WTC11 (cell line): ENCODE measurements around the gene SAC3D1. TPM values are rescaled to one million over a fixed set of nuclear protein-coding genes. Genes with fewer than 3 reads are reported as not detected.

ENCODE experiments used
- ATAC-seq: fragments of 200-7000 bp; cut with Tn5 transposase; 2 replicates; pipeline ENCODE4 v1.10.0; 2021; ENCODE audit warnings: mild to moderate bottlenecking, moderate library complexity
- CTCF ChIA-PET: fragments of 300-600 bp; sonication (Branson Sonifier 250); formaldehyde crosslinking; loops from one replicate; lab custom pipeline; 2021; ENCODE audit warnings: antibody characterized with exemption; lab: Charles Lee
- POLR2A ChIA-PET: fragments of 350-600 bp; sonication (Branson Sonifier 250); formaldehyde crosslinking; loops from one replicate; lab custom pipeline; 2021; ENCODE audit warnings: antibody characterized with exemption; lab: Charles Lee
- DNase-seq: peaks from one replicate; pipeline ENCODE4 v3.0.0; 2021; ENCODE audit warnings: low spot score
- H3K27ac Mint-ChIP-seq: 2 replicates; pipeline ENCODE4 v1.8.0; 2021; ENCODE audit warnings: mixed read lengths
- H3K27me3 Mint-ChIP-seq: 2 replicates; pipeline ENCODE4 v1.8.0; 2021; ENCODE audit warnings: low read depth, mild to moderate bottlenecking, moderate library complexity, mixed read lengths
- H3K36me3 Mint-ChIP-seq: 2 replicates; pipeline ENCODE4 v1.8.0; 2021; ENCODE audit warnings: mixed read lengths
- H3K4me1 Mint-ChIP-seq: 2 replicates; pipeline ENCODE4 v1.8.0; 2022; ENCODE audit warnings: mixed read lengths
- H3K4me3 Mint-ChIP-seq: 2 replicates; pipeline ENCODE4 v1.8.0; 2021; ENCODE audit warnings: mild to moderate bottlenecking, moderate library complexity, mixed read lengths
- H3K9me3 Mint-ChIP-seq: 2 replicates; pipeline ENCODE4 v1.8.0; 2021; ENCODE audit warnings: mixed read lengths
- AR ChIP-seq: fragments of 250-450 bp; sonication (Bioruptor Pico); IDR thresholded peaks from 2 replicates; pipeline ENCODE4 v1.9.0; 2021; ENCODE audit warnings: mild to moderate bottlenecking
- CREB1 ChIP-seq: sonication (generic); formaldehyde crosslinking; IDR thresholded peaks from 2 replicates; pipeline ENCODE4 v1.8.0; 2023; ENCODE audit warnings: mild to moderate bottlenecking, missing genetic modification reagents
- ELF4 ChIP-seq: sonication (generic); formaldehyde crosslinking; IDR thresholded peaks from 2 replicates; pipeline ENCODE4 v1.8.1; 2022; ENCODE audit warnings: low read depth, mild to moderate bottlenecking, moderate library complexity, missing genetic modification reagents
- FOXK1 ChIP-seq: sonication (generic); formaldehyde crosslinking; IDR thresholded peaks from 2 replicates; pipeline ENCODE4 v1.8.0; 2022; ENCODE audit warnings: mild to moderate bottlenecking, moderate library complexity, missing genetic modification reagents
- MYBL2 ChIP-seq: sonication (generic); formaldehyde crosslinking; IDR thresholded peaks from 2 replicates; pipeline ENCODE4 v1.8.1; 2023; ENCODE audit warnings: mild to moderate bottlenecking, moderate library complexity, missing genetic modification reagents
- NR1H2 ChIP-seq: sonication (generic); formaldehyde crosslinking; IDR thresholded peaks from 2 replicates; pipeline ENCODE4 v1.9.0; 2021; ENCODE audit warnings: mild to moderate bottlenecking, moderate library complexity, missing genetic modification reagents
- NR3C1 ChIP-seq: sonication (generic); formaldehyde crosslinking; conservative IDR thresholded peaks from 2 replicates; pipeline ENCODE4 v1.8.1; 2023; ENCODE audit warnings: low read depth, mild to moderate bottlenecking, missing genetic modification reagents
- OVOL2 ChIP-seq: fragments of 250-450 bp; sonication (Bioruptor Pico); IDR thresholded peaks from 2 replicates; pipeline ENCODE4 v1.9.0; 2021; ENCODE audit warnings: mild to moderate bottlenecking, borderline replicate concordance
- PRRX2 ChIP-seq: fragments of 250-450 bp; sonication (Bioruptor Pico); IDR thresholded peaks from 2 replicates; pipeline ENCODE4 v1.8.0; 2021; ENCODE audit warnings: mild to moderate bottlenecking
- SMAD3 ChIP-seq: sonication (generic); formaldehyde crosslinking; IDR thresholded peaks from 2 replicates; pipeline ENCODE4 v1.8.0; 2022; ENCODE audit warnings: missing genetic modification reagents, mild to moderate bottlenecking, borderline replicate concordance
- SOX15 ChIP-seq: fragments of 250-450 bp; sonication (Bioruptor Pico); IDR thresholded peaks from 2 replicates; pipeline ENCODE4 v1.9.0; 2021; ENCODE audit warnings: mild to moderate bottlenecking
- SP1 ChIP-seq: sonication (generic); formaldehyde crosslinking; conservative IDR thresholded peaks from 2 replicates; pipeline ENCODE4 v1.8.1; 2022; ENCODE audit warnings: missing genetic modification reagents
- USF2 ChIP-seq: sonication (generic); formaldehyde crosslinking; IDR thresholded peaks from 2 replicates; pipeline ENCODE4 v1.8.1; 2023; ENCODE audit warnings: mild to moderate bottlenecking, missing genetic modification reagents, moderate library complexity
- ZBTB21 ChIP-seq: sonication (generic); formaldehyde crosslinking; IDR thresholded peaks from 2 replicates; pipeline ENCODE4 v1.8.1; 2023; ENCODE audit warnings: mild to moderate bottlenecking, missing genetic modification reagents, borderline replicate concordance
- ZNF232 ChIP-seq: sonication (generic); formaldehyde crosslinking; IDR thresholded peaks from 2 replicates; pipeline ENCODE4 v1.8.0; 2022; ENCODE audit warnings: mild to moderate bottlenecking, missing genetic modification reagents
- total RNA-seq: library from RNA; stranded (reverse); gene quantifications from 3 replicates; pipeline ENCODE4 v1.2.3, GENCODE V29; 2021
- TF ChIP-seq, protein P1 (sequence below): sonication (generic); formaldehyde crosslinking; conservative IDR thresholded peaks from 2 replicates; pipeline ENCODE4 v1.8.1; 2022; ENCODE audit warnings: mild to moderate bottlenecking, missing genetic modification reagents
- TF ChIP-seq, protein P2 (sequence below): sonication (generic); formaldehyde crosslinking; IDR thresholded peaks from 2 replicates; pipeline ENCODE4 v1.8.1; 2023; ENCODE audit warnings: mild to moderate bottlenecking, missing genetic modification reagents
- TF ChIP-seq, protein P3 (sequence below): sonication (generic); formaldehyde crosslinking; IDR thresholded peaks from 2 replicates; pipeline ENCODE4 v1.8.0; 2022; ENCODE audit warnings: missing genetic modification reagents
- TF ChIP-seq, protein P4 (sequence below): sonication (generic); formaldehyde crosslinking; IDR thresholded peaks from 2 replicates; pipeline ENCODE4 v1.8.1; 2022; ENCODE audit warnings: low read depth, mild to moderate bottlenecking, moderate library complexity, missing genetic modification reagents, borderline replicate concordance
- TF ChIP-seq, protein P5 (sequence below): fragments of 250-450 bp; sonication (Bioruptor Pico); IDR thresholded peaks from 2 replicates; pipeline ENCODE4 v1.8.0; 2021; ENCODE audit warnings: mild to moderate bottlenecking

The SAC3D1 gene
- total RNA-seq, 1 experiment from 2014 or later, result 26.2 TPM

DNA sequence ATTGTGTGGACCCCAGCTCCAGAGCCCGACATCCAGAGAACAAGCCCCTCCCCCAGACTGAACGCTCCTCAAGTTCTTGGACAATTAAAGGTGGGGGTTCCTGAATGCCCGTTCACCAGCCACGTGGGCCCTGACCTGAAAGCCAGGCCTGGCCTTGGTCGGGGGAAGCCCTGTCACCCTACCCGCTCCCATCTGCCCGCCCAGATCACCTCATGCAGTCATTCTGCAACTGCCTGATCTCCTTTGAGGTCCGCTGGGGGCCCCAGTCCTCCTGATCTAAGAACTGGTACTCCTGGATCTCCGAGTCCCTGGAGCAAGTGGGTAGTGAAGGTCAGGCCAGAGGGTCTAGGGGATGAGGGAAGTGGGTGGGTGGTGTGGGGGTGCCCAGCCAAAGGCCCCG, 26.4 kb downstream of the SAC3D1 start:
- ChIA-PET POLR2A (no interaction called here), CTCF (interaction anchor here (0.5 to 2.2 kb wide), 2 partner anchors 53 to 67 kb away, joined by 4 to 10 read pairs; partner anchors contain the start of gene ARL2)
- Mint-ChIP-seq H3K4me1 (peaks cover 23% of the 10 kb centered on the region), H3K27ac (peak overlapping the region; percentile 91), H3K9me3 (no peaks in the 10 kb centered on the region), H3K4me3 (peak overlapping the region; percentile 49; the same call in 1 of the 2 replicates), H3K27me3 (no peaks in the 10 kb centered on the region), H3K36me3 (no peaks in the 10 kb centered on the region)
- DNase-seq, result no peak
- no peak for ATAC-seq
- TF ChIP-seq MYBL2 (CRISPR knock-in tag), result no peak
- TF ChIP-seq OVOL2 (CRISPR knock-in tag), result no peak
- no peak for TF ChIP-seq FOXK1 (CRISPR knock-in tag)
- no peak for TF ChIP-seq AR
- no peak for TF ChIP-seq ELF4 (CRISPR knock-in tag)
- no peak for TF ChIP-seq SMAD3 (CRISPR knock-in tag)
- TF ChIP-seq NR3C1 (CRISPR knock-in tag), result no peak
- TF ChIP-seq ZBTB21, result no peak
- TF ChIP-seq, protein P1, sequence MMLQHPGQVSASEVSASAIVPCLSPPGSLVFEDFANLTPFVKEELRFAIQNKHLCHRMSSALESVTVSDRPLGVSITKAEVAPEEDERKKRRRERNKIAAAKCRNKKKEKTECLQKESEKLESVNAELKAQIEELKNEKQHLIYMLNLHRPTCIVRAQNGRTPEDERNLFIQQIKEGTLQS (CRISPR knock-in tag), result no peak
- TF ChIP-seq NR1H2 (CRISPR knock-in tag), result no peak
- TF ChIP-seq, protein P2, sequence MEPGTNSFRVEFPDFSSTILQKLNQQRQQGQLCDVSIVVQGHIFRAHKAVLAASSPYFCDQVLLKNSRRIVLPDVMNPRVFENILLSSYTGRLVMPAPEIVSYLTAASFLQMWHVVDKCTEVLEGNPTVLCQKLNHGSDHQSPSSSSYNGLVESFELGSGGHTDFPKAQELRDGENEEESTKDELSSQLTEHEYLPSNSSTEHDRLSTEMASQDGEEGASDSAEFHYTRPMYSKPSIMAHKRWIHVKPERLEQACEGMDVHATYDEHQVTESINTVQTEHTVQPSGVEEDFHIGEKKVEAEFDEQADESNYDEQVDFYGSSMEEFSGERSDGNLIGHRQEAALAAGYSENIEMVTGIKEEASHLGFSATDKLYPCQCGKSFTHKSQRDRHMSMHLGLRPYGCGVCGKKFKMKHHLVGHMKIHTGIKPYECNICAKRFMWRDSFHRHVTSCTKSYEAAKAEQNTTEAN (CRISPR knock-in tag), result no peak
- no peak for TF ChIP-seq CREB1 (CRISPR knock-in tag)
- no peak for TF ChIP-seq USF2 (CRISPR knock-in tag)
- TF ChIP-seq SOX15, result no peak
- no peak for TF ChIP-seq PRRX2 (CRISPR knock-in tag)
- TF ChIP-seq SP1 (CRISPR knock-in tag), result no peak
- TF ChIP-seq, protein P3, sequence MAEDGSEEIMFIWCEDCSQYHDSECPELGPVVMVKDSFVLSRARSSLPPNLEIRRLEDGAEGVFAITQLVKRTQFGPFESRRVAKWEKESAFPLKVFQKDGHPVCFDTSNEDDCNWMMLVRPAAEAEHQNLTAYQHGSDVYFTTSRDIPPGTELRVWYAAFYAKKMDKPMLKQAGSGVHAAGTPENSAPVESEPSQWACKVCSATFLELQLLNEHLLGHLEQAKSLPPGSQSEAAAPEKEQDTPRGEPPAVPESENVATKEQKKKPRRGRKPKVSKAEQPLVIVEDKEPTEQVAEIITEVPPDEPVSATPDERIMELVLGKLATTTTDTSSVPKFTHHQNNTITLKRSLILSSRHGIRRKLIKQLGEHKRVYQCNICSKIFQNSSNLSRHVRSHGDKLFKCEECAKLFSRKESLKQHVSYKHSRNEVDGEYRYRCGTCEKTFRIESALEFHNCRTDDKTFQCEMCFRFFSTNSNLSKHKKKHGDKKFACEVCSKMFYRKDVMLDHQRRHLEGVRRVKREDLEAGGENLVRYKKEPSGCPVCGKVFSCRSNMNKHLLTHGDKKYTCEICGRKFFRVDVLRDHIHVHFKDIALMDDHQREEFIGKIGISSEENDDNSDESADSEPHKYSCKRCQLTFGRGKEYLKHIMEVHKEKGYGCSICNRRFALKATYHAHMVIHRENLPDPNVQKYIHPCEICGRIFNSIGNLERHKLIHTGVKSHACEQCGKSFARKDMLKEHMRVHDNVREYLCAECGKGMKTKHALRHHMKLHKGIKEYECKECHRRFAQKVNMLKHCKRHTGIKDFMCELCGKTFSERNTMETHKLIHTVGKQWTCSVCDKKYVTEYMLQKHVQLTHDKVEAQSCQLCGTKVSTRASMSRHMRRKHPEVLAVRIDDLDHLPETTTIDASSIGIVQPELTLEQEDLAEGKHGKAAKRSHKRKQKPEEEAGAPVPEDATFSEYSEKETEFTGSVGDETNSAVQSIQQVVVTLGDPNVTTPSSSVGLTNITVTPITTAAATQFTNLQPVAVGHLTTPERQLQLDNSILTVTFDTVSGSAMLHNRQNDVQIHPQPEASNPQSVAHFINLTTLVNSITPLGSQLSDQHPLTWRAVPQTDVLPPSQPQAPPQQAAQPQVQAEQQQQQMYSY, result no peak
- no peak for TF ChIP-seq ZNF232 (CRISPR knock-in tag)
- TF ChIP-seq, protein P4, sequence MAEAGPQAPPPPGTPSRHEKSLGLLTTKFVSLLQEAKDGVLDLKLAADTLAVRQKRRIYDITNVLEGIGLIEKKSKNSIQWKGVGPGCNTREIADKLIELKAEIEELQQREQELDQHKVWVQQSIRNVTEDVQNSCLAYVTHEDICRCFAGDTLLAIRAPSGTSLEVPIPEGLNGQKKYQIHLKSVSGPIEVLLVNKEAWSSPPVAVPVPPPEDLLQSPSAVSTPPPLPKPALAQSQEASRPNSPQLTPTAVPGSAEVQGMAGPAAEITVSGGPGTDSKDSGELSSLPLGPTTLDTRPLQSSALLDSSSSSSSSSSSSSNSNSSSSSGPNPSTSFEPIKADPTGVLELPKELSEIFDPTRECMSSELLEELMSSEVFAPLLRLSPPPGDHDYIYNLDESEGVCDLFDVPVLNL (CRISPR knock-in tag), result no peak
- TF ChIP-seq, protein P5, sequence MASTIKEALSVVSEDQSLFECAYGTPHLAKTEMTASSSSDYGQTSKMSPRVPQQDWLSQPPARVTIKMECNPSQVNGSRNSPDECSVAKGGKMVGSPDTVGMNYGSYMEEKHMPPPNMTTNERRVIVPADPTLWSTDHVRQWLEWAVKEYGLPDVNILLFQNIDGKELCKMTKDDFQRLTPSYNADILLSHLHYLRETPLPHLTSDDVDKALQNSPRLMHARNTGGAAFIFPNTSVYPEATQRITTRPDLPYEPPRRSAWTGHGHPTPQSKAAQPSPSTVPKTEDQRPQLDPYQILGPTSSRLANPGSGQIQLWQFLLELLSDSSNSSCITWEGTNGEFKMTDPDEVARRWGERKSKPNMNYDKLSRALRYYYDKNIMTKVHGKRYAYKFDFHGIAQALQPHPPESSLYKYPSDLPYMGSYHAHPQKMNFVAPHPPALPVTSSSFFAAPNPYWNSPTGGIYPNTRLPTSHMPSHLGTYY (CRISPR knock-in tag), result no peak
